ENCODE data around the gene BANF2.

Gene BANF2

DNA sequence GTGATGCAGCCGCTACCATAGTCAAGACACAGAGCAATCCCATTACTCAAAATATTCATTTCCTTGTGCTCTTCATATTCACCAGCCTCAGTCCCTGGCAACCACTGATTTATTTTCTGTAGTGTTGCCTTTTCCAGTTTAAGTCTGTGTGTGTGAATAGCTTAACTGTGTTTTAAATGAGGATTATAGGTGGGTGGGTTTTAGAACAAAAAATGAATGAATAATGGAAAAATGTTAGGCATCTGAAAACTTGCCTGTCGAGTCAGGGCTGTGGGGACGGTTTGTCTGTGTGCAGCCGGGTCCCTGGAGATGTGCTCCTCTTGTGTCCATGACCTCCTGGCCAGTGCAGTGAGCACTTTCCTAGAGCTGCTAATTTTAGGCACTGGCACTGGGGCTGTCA is 27.1 kb downstream of the BANF2 start:
- no peak for TF ChIP-seq CTCF (IDR thresholded peaks at IDR 0.05; ENCODE audit: low read depth, low read length)

DNA sequence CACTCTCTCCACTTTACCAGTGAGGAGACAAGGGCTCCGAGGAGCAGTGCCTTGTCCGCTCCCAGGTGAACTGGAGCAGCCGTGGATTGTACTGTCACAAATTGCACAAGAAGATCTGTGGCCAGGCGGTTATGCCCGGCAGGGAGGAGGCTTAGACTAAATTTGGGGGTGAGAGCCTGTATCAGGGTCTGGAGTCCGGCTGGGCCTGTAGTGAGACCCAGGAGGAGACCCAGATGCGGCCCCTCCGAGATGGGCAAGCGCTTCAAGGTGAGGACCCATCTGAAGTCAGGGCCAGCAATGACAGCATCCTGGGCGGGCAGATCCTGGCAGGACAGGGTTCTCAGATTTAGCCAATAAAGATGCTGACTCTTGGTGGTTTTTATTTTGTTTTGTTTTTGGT is 27.6 kb downstream of the BANF2 start:
- no peak overlapping the region for H3K4me3 ChIP-seq (ENCODE audit: low read depth, low read length)
- H3K36me3 ChIP-seq, result no peaks in the 10 kb centered on the region
- no peak for TF ChIP-seq CTCF (IDR thresholded peaks at IDR 0.05; ENCODE audit: low read depth, low read length)
- peaks cover 18% of the 10 kb centered on the region for H3K27me3 ChIP-seq
- H3K9me3 ChIP-seq, result no peaks in the 10 kb centered on the region
- H3K4me1 ChIP-seq, result no peaks in the 10 kb centered on the region
- no peak for DNase-seq

More for the DNA sequence above, 27.1 kb downstream of the BANF2 start:
- no peaks in the 10 kb centered on the region for H3K9me3 ChIP-seq
- H3K27me3 ChIP-seq, result peaks cover 18% of the 10 kb centered on the region
- DNase-seq, result no peak
- H3K4me1 ChIP-seq, result no peaks in the 10 kb centered on the region
- no peak overlapping the region for H3K4me3 ChIP-seq (ENCODE audit: low read depth, low read length)
- no peaks in the 10 kb centered on the region for H3K36me3 ChIP-seq

DNA sequence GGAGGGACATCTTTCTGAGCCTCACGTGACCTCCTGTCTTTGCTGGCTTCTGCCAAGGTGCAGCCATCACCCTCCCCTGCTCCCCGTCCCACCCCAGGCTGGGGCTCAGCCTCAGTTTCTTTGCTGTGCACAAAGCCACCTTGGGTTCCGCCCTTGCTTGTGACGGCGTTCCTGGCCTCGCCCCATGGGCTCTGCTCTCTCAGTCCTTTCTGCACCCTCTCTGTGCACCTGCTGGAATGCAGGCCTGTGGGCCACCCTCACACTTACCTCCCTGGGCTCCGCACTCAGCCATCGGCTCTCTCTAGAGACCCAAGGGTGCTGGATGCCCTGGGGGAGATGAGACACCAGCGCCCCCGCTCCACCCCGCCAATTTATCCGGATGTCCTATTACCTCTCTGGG is 28.3 kb downstream of the BANF2 start:
- Histone ChIP-seq H3K27me3 (peaks cover 18% of the 10 kb centered on the region), H3K36me3 (no peaks in the 10 kb centered on the region), H3K9me3 (no peaks in the 10 kb centered on the region), H3K4me1 (no peaks in the 10 kb centered on the region), H3K4me3 (ENCODE audit: low read depth, low read length) (no peak overlapping the region)
- TF ChIP-seq CTCF (IDR thresholded peaks at IDR 0.05; ENCODE audit: low read depth, low read length), result no peak
- no peak for DNase-seq

DNA sequence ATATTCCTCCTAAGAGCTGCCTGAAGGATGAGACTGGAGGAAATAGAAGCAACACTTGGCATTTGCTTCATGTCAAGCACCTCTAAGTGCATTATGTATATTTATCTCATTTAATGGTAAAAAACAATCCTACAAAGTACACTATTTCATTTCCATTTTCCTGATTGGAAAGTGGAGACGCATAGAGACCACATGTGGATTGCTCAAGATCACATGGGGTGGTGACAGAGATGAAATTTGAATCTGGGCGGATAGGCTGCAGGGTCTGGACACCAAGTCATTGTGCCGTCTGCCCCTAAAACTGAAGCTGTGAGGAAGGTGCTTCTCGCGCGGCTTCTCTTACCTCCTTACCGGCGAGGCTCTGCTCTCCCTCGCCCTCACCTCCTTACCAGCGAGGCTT is 30.3 kb downstream of the BANF2 start:
- TF ChIP-seq CTCF (IDR thresholded peaks at IDR 0.05; ENCODE audit: low read depth, low read length), result no peak
- H3K27me3 ChIP-seq, result peaks cover 18% of the 10 kb centered on the region

DNA sequence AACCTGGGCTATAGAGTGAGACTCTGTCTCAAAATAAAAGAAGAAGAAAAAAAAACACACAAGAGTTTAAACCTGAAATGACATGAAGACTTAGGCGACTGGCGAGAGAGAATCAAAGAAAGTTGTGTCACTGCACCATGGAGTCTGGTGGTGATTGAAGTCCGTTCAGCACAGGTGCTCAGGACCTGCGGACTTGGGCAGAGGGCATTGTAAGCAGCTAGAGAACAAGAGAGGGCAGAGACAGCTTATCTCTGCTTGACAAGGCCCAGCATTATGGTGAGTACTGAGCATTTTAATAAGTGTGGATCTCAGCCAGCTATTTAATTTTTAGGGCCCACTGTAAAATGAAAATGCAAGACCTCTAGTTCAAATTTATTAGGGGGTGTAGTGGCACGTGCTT is 31.5 kb downstream of the BANF2 start:
- no peak for TF ChIP-seq CTCF (IDR thresholded peaks at IDR 0.05; ENCODE audit: low read depth, low read length)

More for the DNA sequence above, 30.3 kb downstream of the BANF2 start:
- Histone ChIP-seq H3K36me3 (no peaks in the 10 kb centered on the region), H3K9me3 (no peaks in the 10 kb centered on the region), H3K4me1 (no peaks in the 10 kb centered on the region), H3K4me3 (ENCODE audit: low read depth, low read length) (no peak overlapping the region)
- DNase-seq, result no peak

GRCh38 chr20:17732907-17733521 is 33.2 kb downstream of the BANF2 start:
- TF ChIP-seq CTCF (IDR thresholded peaks at IDR 0.05; ENCODE audit: low read depth, low read length), result no peak
- no peaks in the 10 kb centered on the region for H3K4me1 ChIP-seq
- H3K27me3 ChIP-seq, result peaks cover 11% of the 10 kb centered on the region
- H3K4me3 ChIP-seq (ENCODE audit: low read depth, low read length), result no peak overlapping the region
- H3K36me3 ChIP-seq, result no peaks in the 10 kb centered on the region
- no peak for DNase-seq
- H3K9me3 ChIP-seq, result no peaks in the 10 kb centered on the region; the same call in 1 of the 2 replicates

More for the DNA sequence above, 31.5 kb downstream of the BANF2 start:
- H3K9me3 ChIP-seq, result no peaks in the 10 kb centered on the region
- H3K36me3 ChIP-seq, result no peaks in the 10 kb centered on the region
- no peaks in the 10 kb centered on the region for H3K4me1 ChIP-seq
- DNase-seq, result no peak
- no peak overlapping the region for H3K4me3 ChIP-seq (ENCODE audit: low read depth, low read length)
- peaks cover 16% of the 10 kb centered on the region for H3K27me3 ChIP-seq

Data from BE2C (cell line).